Left lung (tissue), 10 donors: ENCODE results near the gene B2M. TPM values are rescaled to one million over a fixed set of nuclear protein-coding genes. Genes with fewer than 3 reads are reported as not detected.
A peak's percentile ranks its signal among the peaks of the same experiment; 100 is the strongest.

Experiments used
- ATAC-seq: fragments of 200-7000 bp; cut with Tn5 transposase; one replicate; pipeline ENCODE4 v1.9.1; 2020; ENCODE audit warnings: moderate library complexity
- DNase-seq, 4 donors: peaks; one replicate each; pipeline ENCODE4 v3.0.0-alpha.2; 2013 to 2020
- H3K27ac ChIP-seq, 2 donors: fragments of 200-600 bp; sonication (generic) in 1 of 2; one replicate each; pipeline versions ENCODE4 v1.5.0 to v1.8.0; 2020 to 2021
- H3K27me3 ChIP-seq, 2 donors: fragments of 200-600 bp; sonication (generic) in 1 of 2; one replicate each; pipeline versions ENCODE4 v1.5.0 to v1.8.0; 2020 to 2021
- H3K36me3 ChIP-seq, 2 donors: fragments of 200-600 bp; sonication (generic) in 1 of 2; one replicate each; pipeline versions ENCODE4 v1.5.0 to v1.8.0; 2020 to 2021
- H3K4me1 ChIP-seq, 2 donors: fragments of 200-600 bp; one replicate each; pipeline ENCODE4 v1.8.0; 2021
- H3K4me3 ChIP-seq, 2 donors: fragments of 200-600 bp; sonication (generic) in 1 of 2; one replicate each; pipeline versions ENCODE4 v1.5.0 to v1.8.0; 2020 to 2021; ENCODE audit warnings: mild to moderate bottlenecking in 1 of 2
- H3K9me3 ChIP-seq, 2 donors: fragments of 200-600 bp; sonication (generic) in 1 of 2; one replicate each; pipeline versions ENCODE4 v1.5.0 to v1.8.0; 2020 to 2021
- intact Hi-C, 2 donors: fragments of 100-400 bp; cut with DNase I; formaldehyde crosslinking; loops; one replicate each; pipeline versions ENCODE4 v1.11.2 to v1.14.2; 2022
- polyA plus RNA-seq, 6 donors: library from polyadenylated mRNA; unstranded; fragments of 120-200 nt; gene quantifications; one replicate each; pipeline ENCODE4 v1.2.1, GENCODE V29; 2013; ENCODE audit not compliant: insufficient read length in 6 of 6
- total RNA-seq, 2 donors: library from RNA; stranded (reverse); fragmentation: NEBNext Ultra II Directional; extraction: Animal tissue kit (Norgen Biotek cat#: 25700); gene quantifications; one replicate each; pipeline ENCODE4 v1.2.1, GENCODE V29; 2021
- TF ChIP-seq, protein P1 (sequence below), 2 donors: fragments of 200-600 bp; sonication (generic) in 1 of 2; IDR thresholded peaks; one replicate each; pipeline versions ENCODE4 v1.5.0 to v1.8.0; 2021; ENCODE audit warnings: antibody characterized with exemption in 2 of 2
- donor health status: DM: no; HTN: yes; CAD: no.
- donor health status: DM: no; HTN: no; CAD: no.

Gene B2M
- total and polyA plus RNA-seq, 8 donors = 1,154 to 5,072 (median 1,442) TPM

DNA sequence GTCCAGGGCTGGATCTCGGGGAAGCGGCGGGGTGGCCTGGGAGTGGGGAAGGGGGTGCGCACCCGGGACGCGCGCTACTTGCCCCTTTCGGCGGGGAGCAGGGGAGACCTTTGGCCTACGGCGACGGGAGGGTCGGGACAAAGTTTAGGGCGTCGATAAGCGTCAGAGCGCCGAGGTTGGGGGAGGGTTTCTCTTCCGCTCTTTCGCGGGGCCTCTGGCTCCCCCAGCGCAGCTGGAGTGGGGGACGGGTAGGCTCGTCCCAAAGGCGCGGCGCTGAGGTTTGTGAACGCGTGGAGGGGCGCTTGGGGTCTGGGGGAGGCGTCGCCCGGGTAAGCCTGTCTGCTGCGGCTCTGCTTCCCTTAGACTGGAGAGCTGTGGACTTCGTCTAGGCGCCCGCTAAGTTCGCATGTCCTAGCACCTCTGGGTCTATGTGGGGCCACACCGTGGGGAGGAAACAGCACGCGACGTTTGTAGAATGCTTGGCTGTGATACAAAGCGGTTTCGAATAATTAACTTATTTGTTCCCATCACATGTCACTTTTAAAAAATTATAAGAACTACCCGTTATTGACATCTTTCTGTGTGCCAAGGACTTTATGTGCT is 527 bp downstream of the B2M start:
- TF ChIP-seq, protein P1, sequence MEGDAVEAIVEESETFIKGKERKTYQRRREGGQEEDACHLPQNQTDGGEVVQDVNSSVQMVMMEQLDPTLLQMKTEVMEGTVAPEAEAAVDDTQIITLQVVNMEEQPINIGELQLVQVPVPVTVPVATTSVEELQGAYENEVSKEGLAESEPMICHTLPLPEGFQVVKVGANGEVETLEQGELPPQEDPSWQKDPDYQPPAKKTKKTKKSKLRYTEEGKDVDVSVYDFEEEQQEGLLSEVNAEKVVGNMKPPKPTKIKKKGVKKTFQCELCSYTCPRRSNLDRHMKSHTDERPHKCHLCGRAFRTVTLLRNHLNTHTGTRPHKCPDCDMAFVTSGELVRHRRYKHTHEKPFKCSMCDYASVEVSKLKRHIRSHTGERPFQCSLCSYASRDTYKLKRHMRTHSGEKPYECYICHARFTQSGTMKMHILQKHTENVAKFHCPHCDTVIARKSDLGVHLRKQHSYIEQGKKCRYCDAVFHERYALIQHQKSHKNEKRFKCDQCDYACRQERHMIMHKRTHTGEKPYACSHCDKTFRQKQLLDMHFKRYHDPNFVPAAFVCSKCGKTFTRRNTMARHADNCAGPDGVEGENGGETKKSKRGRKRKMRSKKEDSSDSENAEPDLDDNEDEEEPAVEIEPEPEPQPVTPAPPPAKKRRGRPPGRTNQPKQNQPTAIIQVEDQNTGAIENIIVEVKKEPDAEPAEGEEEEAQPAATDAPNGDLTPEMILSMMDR (IDR thresholded peaks at IDR 0.05) = no peak
- intact Hi-C loops = no loop called here
- DNase-seq = peak in 3 of 4 donors; percentile 62 to 89 (median 69)

DNA sequence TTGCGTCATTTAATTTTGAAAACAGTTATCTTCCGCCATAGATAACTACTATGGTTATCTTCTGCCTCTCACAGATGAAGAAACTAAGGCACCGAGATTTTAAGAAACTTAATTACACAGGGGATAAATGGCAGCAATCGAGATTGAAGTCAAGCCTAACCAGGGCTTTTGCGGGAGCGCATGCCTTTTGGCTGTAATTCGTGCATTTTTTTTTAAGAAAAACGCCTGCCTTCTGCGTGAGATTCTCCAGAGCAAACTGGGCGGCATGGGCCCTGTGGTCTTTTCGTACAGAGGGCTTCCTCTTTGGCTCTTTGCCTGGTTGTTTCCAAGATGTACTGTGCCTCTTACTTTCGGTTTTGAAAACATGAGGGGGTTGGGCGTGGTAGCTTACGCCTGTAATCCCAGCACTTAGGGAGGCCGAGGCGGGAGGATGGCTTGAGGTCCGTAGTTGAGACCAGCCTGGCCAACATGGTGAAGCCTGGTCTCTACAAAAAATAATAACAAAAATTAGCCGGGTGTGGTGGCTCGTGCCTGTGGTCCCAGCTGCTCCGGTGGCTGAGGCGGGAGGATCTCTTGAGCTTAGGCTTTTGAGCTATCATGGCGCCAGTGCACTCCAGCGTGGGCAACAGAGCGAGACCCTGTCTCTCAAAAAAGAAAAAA is 1.2 kb downstream of the B2M start:
- TF ChIP-seq, protein P1 (IDR thresholded peaks at IDR 0.05) = no peak

More for the DNA sequence above, 527 bp downstream of the B2M start:
- peak; percentile 51 for ATAC-seq
- H3K27me3 ChIP-seq = no peaks in the 10 kb centered on the region
- peak overlapping the region; percentile 62 to 92 for H3K4me3 ChIP-seq
- H3K4me1 ChIP-seq = peaks cover 18 to 54% of the 10 kb centered on the region in 2 donors
- no peaks in the 10 kb centered on the region for H3K9me3 ChIP-seq
- peak overlapping the region; percentile 98 to 100 for H3K27ac ChIP-seq
- H3K36me3 ChIP-seq = peaks cover 0 to 40% of the 10 kb centered on the region in 2 donors

DNA sequence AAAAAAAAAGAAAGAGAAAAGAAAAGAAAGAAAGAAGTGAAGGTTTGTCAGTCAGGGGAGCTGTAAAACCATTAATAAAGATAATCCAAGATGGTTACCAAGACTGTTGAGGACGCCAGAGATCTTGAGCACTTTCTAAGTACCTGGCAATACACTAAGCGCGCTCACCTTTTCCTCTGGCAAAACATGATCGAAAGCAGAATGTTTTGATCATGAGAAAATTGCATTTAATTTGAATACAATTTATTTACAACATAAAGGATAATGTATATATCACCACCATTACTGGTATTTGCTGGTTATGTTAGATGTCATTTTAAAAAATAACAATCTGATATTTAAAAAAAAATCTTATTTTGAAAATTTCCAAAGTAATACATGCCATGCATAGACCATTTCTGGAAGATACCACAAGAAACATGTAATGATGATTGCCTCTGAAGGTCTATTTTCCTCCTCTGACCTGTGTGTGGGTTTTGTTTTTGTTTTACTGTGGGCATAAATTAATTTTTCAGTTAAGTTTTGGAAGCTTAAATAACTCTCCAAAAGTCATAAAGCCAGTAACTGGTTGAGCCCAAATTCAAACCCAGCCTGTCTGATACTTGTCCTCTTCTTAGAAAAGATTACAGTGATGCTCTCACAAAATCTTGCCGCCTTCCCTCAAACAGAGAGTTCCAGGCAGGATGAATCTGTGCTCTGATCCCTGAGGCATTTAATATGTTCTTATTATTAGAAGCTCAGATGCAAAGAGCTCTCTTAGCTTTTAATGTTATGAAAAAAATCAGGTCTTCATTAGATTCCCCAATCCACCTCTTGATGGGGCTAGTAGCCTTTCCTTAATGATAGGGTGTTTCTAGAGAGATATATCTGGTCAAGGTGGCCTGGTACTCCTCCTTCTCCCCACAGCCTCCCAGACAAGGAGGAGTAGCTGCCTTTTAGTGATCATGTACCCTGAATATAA is 2.0 kb downstream of the B2M start:
- no peak for DNase-seq
- Histone ChIP-seq H3K27ac (peak overlapping the region; percentile 98 to 100), H3K4me1 (peaks cover 18 to 67% of the 10 kb centered on the region in 2 donors), H3K36me3 (peaks cover 0 to 55% of the 10 kb centered on the region in 2 donors), H3K27me3 (no peaks in the 10 kb centered on the region), H3K9me3 (no peaks in the 10 kb centered on the region), H3K4me3 (peak overlapping the region; percentile 62 to 92)
- TF ChIP-seq, protein P1 (IDR thresholded peaks at IDR 0.05) = no peak
- intact Hi-C loops = no loop called here
- no peak for ATAC-seq

More for the DNA sequence above, 1.2 kb downstream of the B2M start:
- peaks cover 0 to 47% of the 10 kb centered on the region in 2 donors for H3K36me3 ChIP-seq
- H3K9me3 ChIP-seq = no peaks in the 10 kb centered on the region
- peaks cover 18 to 59% of the 10 kb centered on the region in 2 donors for H3K4me1 ChIP-seq
- no peaks in the 10 kb centered on the region for H3K27me3 ChIP-seq
- DNase-seq (peak; percentile 76 to 91 (median 79)), ATAC-seq (peak; percentile 67)
- H3K27ac ChIP-seq = peak overlapping the region; percentile 98 to 100
- intact Hi-C loops = no loop called here
- H3K4me3 ChIP-seq = peak overlapping the region; percentile 62 to 92

DNA sequence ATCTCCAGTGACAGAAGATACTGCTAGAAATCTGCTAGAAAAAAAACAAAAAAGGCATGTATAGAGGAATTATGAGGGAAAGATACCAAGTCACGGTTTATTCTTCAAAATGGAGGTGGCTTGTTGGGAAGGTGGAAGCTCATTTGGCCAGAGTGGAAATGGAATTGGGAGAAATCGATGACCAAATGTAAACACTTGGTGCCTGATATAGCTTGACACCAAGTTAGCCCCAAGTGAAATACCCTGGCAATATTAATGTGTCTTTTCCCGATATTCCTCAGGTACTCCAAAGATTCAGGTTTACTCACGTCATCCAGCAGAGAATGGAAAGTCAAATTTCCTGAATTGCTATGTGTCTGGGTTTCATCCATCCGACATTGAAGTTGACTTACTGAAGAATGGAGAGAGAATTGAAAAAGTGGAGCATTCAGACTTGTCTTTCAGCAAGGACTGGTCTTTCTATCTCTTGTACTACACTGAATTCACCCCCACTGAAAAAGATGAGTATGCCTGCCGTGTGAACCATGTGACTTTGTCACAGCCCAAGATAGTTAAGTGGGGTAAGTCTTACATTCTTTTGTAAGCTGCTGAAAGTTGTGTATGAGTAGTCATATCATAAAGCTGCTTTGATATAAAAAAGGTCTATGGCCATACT is 4.0 kb downstream of the B2M start:
- H3K27me3 ChIP-seq = no peaks in the 10 kb centered on the region
- peaks cover 24 to 69% of the 10 kb centered on the region in 2 donors for H3K4me1 ChIP-seq
- H3K27ac ChIP-seq = peak overlapping the region in 1 of 2 donors; percentile 18
- H3K4me3 ChIP-seq = peak overlapping the region in 1 of 2 donors; percentile 92
- intact Hi-C loops = no loop called here
- ATAC-seq (no peak), DNase-seq (no peak)
- TF ChIP-seq, protein P1 (IDR thresholded peaks at IDR 0.05) = no peak
- H3K36me3 ChIP-seq = peaks cover 0 to 74% of the 10 kb centered on the region in 2 donors
- no peaks in the 10 kb centered on the region for H3K9me3 ChIP-seq
